HG03571 (cell line): ENCODE measurements around the gene SSR3.
"Not testable (repeated sequence)": the region's sequence is repeated elsewhere in the genome, so short reads cannot be mapped to it uniquely, and the experiment has no call there.

Experiments
- ATAC-seq: cut with Tn5 transposase; IDR thresholded peaks from one replicate; pipeline ENCODE4 v1.9.1; 2021; ENCODE audit not compliant: unreplicated experiment

Gene SSR3

DNA sequence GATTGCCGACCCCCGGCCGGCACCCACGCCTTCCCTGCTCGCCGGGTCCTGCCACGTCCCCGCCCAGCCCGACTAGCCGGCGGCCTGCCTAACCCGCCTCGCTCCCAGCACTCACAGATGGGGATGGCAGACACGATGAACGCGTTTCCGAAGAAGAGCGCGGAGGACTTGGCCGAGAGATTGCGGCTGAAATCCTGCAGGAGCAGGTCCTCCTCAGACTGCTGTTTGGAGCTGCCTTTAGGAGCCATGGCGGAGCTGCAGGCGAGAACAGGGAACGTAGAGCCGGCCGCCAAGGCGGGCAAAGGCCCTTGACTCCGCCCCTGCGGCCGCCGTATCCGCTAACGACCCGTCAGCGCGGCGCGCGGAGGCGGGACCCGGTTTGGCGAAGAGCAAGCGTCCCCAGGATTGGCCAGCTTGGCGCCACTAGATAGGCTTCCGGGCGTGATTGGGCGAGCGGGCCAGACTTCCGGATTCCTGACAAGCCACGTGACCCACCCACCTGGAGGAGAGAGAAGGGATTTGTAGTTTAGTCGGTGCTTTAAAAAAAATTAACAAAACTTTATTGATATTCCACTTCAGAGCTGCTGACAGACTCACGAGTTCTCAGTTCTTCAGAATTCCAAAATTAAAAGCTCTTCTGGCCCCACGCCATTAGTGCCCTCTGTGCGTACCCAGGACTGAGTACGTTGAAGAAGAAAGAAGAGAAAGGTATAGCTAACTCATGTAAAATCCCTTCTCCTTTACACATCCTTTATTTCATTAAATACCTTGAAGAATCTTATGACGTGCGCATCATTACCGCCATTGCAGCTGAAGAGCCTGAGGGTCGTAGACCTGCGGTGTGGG, at the start of gene SSR3:
SSR3 (minus strand) TSS at position 276 of the 846 bp plus-strand sequence; CDS start at position 248, 28 bp downstream.
- peak; percentile 99 for ATAC-seq

DNA sequence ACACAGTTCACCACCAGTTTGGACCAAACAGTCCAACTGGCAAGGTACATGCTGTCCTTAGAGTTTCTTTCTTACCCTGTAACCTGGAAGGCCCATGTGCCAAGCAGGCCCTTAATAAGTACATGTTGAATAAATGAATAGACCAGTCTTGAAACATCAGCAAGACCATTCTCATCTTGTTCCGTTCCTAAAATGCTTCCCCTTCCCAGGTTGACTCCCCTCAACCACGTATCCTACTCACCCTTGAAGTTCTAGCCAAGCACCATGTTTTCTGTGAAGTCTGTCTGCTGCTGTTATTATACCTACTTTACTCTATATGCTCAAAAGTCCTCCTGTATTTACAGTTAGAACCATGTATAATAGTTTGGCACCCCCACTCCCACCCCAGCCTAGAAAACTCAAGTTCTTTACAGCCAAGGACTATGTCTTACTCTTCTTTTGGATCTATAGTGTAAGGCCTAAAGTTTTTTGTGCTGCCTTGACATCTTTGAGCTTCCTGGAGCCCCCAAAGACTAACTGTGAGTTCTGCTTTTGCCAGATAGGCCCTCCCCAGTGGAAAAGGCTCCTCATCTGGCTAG, 49.2 kb upstream of the SSR3 start:
- ATAC-seq, result no peak

DNA sequence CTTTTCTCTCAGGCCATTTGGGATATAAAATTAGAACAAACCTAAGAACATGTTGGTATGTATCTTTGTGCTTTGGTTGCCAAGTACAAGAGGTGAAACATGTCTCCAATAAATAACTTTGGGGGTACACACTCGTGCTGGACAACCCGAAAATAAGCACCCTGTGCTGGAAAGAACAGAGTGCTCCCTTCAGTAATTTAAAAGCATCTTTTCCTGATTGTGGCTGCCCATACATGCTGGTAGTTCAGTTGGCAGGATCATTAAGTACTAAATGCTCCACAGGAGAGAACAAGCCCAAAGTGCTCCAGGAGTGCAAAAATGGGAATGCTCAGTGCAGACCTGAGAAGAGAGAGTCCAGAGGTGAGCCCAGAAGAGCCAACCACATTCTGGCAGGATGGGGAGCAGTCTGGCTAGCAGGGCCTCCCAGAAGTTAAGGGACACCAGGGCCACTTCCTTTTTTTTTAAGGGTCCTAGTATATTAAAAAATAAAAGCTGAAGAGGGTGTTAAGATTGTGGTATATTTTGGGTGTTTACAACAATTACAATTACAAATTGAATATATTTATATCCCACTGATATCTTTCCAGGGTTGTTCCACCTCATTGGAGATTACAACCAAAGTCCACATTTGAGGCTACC, 48.6 kb upstream of the SSR3 start:
- no peak for ATAC-seq

DNA sequence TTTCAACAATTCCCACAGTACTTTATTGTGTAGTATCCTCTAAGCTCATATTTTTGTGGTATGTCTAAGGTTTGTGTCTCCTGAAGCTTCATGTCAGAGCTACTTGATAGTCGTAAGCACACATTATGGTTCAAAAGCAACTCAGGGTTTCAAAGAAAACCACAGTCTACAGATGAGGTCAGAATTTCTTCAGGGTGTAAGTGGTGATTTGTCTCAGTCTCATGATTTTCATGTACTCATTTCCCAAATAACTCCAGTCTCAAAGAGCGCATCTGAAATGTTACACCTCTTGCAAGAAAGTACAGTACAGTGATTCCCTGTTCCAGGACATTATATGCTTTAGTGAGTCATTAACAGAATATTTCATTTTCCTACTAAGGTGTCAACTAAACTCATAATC, 47.5 kb upstream of the SSR3 start:
- ATAC-seq, result no peak

DNA sequence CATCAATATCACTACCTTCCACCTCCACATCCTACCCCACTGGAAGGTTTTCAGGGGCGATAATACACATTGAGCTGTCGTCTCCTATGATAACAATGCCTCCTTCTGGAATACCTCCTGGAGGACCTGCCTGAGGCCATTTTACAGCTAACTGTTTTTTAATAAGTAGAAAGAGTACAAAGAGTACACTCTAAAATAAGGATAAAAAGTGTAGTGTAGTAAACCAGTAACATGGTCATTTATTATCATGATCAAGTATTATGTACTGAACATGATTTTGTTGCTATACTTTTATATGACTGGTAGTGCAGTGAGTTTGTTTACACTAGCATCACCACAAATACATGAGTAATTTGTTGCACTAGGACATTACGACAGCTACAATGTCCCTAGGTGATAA, 46.6 kb upstream of the SSR3 start:
- no peak for ATAC-seq

DNA sequence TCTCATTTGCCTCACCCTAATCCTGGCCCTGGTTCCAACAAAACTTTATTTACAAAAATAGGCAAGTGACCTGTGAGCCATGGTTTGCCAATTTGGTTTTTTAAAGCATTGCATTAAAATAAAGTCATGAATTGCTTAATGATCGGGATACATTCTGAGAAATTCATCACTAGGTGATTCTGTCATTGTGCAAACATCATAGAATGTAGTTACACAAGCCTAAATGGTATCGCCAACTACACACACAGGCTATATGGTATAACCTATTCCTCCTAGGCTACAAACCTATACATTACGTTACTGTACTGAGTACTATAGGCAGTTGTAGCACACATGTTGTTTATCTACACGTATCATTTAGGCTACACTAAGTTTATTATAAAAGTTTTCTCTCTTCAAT, 45.9 kb upstream of the SSR3 start:
- no peak for ATAC-seq

DNA sequence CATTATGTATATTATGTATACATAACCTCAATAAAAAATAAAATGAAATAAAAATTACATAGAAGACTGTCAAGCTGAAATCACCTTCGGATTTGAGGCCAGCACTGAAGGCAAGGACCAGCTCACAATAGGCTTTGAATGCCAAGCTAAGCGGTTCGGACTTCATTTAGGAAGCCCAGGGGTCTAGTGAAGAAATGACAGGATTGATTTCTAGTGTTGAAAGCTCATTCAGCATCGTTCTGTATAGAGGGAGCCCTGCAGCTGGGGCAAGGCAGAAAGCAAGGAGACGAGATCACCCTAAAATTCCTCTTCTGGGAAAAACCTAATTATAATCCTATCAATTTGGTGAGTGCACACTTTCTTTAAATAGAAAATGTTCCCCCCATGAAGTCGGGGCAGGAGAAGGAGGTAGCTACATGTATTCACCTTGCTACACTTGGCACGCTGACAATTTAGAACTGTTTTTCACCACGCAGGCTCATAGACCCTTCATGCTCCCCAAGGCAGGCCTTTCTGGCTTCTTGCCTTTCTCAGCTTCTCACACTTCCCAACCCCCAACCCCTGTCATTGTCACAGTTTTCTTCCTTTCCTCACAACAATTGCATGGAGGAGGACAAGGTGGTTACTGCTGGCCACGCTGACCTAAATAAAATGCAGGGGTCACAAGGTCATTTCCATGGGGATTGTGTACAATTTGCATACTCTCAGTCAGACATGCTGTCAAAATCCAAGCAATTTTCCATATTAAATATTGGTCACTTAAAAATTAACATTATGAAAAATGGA, 44.4 kb upstream of the SSR3 start:
- no peak for ATAC-seq

DNA sequence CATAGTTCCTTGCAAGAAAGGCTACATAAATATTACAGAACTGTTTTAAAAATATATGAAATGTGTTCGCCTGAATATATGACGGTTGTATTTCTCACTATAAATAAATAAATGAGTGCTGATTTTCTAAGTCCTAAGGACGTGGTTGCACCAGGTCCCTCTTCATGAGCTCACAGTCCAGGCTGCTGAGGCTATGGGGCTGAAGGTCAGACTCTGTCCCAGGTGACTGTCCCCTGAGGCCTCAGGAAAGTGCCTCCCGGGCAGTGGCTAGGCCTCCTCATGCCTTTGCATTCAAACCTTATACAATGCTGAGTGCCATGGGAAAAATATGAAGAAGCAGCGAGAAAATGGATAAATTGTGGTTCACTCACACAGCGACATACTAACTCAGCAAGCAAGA, 43.5 kb upstream of the SSR3 start:
- no peak for ATAC-seq

DNA sequence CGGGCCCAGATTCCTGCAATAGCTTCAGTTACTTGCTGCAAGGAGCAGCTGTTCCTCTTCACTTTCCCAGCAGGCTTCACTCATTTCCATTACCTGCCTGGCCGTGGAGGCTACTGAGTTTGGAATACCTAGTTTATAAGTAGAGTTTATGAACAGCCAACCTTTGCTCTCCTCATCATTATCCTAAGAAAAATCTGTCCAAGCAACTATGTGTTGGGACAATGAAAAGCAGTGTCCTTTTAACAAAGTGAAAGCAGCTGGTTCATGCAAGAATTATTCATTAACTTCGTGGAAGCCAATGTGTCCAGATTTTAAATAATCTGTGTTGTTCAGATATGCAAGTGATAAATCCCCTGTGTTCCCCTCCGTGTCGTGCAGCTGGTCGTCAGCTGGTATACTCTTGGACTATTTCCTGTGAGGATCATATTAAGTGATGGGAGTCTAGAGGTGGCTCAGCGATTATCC, 39.3 kb upstream of the SSR3 start:
- ATAC-seq, result peak; percentile 53

DNA sequence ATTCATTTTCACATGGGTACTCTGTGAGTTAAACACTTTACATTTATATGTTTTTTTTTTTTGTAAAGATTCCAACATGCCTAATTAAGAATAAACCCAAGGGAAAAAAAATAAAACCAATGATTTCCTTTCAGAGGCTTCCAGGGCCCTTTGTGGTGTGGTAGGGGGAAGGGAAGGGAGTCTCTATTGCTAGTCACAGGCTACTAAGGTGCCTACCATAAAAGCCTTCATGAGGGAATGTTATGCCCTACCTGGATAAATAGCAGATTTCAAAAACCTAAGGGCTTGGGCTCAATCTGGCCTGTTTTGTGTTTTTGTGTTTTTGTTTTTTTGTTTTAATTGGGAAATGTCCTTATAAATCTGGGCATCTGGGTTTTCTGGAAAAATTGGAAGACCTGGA, 38.9 kb upstream of the SSR3 start:
- ATAC-seq, result no peak

DNA sequence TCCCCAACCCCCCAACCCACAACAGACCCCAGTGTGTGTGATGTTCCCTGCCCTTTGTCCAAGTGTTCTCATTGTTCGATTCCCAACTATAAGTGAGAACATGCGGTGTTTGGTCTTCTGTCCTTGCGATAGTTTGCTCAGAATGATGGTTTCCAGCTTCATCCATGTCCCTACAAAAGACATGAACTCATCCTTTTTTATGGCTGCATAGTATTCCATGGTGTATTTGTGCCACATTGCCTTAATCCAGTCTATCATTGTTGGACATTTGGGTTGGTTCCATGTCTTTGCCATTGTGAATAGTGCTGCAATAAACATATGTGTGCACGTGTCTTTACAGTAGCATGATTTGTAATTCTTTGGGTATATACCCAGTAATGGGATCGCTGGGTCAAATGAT, 34.9 kb upstream of the SSR3 start:
- ATAC-seq, result not testable (repeated sequence)

DNA sequence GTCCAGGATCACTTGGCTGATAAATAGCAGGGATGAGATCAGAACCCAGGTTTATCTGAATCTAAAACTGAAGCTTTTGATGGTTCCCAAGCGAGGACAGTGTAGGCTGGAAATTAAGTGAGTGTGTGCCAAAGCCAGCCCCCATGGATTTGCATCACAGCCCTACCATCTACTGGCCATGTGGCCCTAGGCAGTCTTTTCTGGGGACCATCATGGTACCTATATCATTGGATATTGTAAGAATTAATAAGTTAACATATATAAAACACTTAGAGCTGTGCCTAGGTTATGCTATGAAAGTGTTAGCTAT, 32.8 kb upstream of the SSR3 start:
- no peak for ATAC-seq

DNA sequence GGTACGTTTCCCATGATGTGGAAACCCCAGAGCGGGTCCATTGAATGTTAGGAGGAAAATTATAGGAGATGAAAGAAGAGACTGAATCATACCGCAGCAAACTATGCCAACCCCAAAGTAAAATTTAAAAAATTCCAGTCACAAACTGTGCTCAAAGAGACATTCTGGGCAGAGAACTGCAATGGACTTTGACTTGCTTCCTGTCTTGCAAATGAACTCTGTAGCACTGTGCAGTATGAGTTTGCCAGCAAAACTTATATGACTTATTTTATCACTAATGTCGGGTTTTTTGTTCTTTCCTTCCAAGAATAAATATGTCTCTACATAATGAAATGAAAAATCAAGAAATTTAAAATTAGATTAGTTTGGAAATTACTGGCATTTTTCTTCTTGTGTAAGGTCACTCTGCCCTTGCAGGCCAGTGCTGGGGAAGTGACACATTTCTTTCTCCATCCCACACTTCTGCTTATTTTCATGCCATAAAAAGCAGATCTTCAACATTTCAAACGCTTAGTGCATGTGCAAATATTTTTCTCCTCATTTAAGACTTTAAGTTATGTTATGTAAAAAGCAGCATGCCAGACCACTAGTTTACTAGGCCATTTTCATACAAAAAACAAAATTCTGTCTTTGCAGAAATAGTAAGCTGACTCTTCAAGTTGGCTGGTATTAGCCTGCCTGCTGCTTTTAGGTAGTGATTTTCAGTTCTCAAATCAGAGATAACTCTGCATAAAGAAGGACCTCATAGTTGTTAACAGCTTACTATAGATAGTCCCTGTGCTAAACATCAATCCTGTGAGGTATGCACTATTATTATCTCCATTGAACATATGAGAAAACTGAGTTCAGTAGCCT, 32.2 kb upstream of the SSR3 start:
- ATAC-seq, result no peak

DNA sequence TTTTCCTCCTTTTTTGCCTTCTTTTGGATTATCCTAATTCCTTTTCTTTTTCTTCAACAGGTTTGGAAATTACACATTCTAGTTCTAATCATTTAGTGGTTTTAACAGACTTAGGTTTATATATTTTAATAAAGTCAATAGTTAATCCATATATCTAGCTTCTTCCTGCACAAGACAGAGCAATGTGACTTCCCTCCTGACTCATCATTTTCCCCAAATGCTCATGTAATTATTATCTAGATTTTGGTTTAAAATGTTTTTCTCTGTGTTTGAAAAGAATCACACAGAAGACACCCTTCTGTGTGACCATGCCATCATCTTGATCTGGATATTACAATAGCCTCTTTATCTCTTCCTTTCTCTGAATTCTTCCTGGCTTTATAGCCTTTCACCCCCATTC, 28.6 kb upstream of the SSR3 start:
- ATAC-seq, result no peak

DNA sequence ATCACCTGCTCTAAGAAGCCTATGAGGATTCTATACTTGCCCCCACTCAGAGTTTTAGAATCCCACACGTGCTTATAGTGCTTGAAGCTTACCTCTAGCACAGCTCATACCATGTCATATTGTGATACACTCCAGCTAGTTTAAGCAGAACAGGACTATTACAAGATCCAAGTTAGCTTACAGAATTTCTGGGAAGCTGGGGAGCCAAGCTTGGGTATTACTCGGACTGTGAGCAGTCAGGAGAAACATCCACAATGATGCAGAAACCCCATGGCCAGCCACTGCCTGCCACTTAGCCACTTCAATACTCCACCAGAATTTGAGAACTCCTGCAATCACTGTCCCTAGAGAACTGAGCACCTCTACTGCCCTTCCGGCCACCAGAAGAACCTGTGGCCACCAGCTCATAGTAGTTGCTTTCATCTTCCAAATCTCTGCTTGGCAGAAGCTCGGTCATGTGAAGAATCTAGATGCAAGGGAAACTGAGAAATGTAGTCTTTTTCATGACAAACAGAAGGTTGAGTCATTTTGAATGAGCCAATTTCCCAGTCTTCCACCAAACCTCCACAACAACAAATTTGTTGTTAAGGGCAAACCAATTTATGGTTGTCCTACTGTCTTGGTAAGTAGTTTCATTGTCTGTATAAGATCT, 27.7 kb upstream of the SSR3 start:
- ATAC-seq, result peak; percentile 87

DNA sequence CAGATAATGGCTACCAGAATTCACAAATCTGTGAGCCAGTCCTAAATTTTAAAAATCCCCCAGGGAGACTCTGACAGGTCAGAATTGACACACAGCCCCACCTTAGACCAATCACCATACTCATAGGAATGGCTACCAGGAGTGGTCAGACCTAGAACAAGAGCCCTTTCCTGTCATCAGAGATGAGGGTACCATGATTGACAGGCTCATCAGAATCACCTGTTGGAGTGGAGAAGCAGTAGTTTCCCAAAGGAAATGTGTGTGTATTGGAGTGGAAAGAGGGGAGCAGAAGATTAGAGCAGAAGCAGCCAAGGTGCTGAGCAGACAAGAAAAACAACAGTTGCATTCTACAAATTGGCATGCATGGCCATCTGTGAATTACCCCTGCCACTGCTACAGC, 27.0 kb upstream of the SSR3 start:
- no peak for ATAC-seq

DNA sequence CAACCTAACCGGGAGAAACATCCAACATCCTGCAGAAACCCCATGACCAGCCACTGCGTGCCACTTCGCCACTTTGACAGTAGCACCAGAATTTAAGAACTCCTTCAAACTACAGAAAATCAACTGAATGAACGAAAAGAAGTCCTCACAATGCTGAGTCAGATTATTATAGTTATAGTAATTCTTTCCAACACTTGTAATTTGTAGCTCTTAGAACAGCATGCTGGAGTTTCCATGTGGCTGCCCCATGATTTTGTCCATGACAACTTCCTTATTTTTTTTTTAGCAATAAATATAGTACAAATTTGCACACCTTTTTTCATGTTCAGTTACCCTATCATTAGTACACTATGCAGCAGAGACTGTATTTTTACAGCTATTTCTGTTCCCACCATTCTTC, 26.1 kb upstream of the SSR3 start:
- ATAC-seq, result no peak

DNA sequence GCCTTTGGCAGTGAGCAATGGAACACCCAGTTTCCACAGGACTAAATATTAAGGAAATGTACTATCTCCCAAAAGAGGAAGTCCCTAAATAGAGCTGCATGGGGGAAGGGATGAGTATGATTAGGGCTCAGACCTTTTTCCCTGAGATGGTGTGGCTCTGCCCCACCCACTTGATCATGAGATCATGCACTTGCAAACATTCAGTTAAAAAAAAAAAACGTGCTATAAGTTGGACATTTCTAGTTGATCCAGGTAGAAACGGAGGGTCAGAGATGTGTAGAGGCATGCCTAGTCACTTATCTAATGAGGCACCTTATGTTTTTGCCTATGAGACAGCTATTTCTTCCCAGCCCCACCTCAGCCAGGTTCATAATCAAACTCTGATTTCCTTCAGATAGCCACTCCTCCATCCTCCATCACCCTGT, 24.5 kb upstream of the SSR3 start:
- no peak for ATAC-seq

DNA sequence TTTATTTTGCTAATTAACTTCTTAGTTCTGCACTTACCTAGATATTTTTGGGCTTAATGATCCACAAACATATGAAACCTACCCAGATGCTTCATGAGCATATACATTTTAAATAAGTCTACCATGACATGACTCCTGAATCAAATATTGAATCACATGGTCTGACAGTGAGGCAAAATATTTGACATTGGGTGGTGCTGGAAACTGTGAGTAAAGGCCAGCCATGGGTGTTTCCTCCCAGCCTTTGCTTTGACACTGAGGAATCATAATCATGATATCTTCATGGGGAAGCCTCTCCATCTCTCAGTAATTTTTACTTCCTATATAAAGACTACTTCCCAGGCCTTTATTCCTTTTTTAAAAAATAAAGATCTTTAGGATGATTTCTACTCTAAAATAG, 22.8 kb upstream of the SSR3 start:
- no peak for ATAC-seq
